T47D (cell line): ENCODE measurements around the gene GJB2.
"Not testable (repeated sequence)": the region's sequence is repeated elsewhere in the genome, so short reads cannot be mapped to it uniquely, and the experiment has no call there.

Source experiments
- DNase-seq, 2 experiments: peaks; one replicate each; pipeline versions ENCODE4 v3.0.0 to v3.0.0-alpha.2; 2011 to 2012; ENCODE audit warnings: low read depth in 1 of 2, low spot score in 1 of 2
- JUND ChIP-seq: IDR thresholded peaks from 2 replicates; pipeline ENCODE4 v1.6.1; 2012; ENCODE audit warnings: low read depth
- in situ Hi-C: cut with HindIII; loops from 2 replicates; pipeline ENCODE4 v1.10.0; 2016; ENCODE audit warnings: low sequenced_read_pairs, low pct_unique_long_range_greater_than_20kb

GJB2 gene

DNA sequence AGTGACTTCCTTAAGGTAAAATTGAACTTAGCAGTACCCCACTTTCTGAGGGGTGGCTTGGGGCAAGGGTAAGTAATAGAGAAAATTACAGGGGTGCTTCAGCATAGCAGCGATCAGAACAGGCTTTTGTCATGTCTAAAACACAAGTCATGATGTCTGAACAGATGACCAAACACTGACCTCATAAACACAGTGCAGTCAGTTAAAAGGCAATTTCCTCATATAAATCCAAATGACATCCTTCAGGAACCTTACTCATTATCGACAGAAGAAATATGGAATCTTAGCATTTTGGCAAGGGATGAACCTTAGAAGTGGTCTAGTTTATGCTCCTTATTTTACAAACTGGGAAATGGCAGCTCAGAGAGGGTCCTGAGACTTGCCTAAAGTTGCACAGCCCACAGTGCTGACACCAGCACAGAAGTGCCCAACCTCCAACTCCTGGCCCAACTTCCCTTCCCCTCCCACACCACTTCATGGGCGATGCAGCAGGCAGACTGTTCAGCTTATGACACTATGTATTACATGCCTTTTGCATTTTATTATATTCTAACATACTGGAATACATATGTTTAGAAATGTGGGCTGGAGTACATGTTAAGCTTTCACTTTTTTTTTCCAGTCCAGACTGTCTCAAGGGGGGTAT lies 35.5 kb downstream of the GJB2 start:
- in situ Hi-C loops, result no loop called here
- no peak for DNase-seq
- no peak for TF ChIP-seq JUND

GRCh38 chr13:20156702-20157101 lies 36.0 kb downstream of the GJB2 start:
- TF ChIP-seq JUND, result no peak
- in situ Hi-C loops, result no loop called here
- no peak for DNase-seq

GRCh38 chr13:20153290-20153689 lies 39.4 kb downstream of the GJB2 start:
- DNase-seq, in situ Hi-C loops: not testable (repeated sequence)

GRCh38 chr13:20151612-20152011 lies 41.1 kb downstream of the GJB2 start:
- no peak for DNase-seq
- no peak for TF ChIP-seq JUND
- in situ Hi-C loops, result no loop called here

- DNase-seq, result no peak
- in situ Hi-C loops, result no loop called here
- no peak for TF ChIP-seq JUND
Measured at GRCh38 chr13:20151016-20151415, 41.7 kb downstream of the GJB2 start.

DNA sequence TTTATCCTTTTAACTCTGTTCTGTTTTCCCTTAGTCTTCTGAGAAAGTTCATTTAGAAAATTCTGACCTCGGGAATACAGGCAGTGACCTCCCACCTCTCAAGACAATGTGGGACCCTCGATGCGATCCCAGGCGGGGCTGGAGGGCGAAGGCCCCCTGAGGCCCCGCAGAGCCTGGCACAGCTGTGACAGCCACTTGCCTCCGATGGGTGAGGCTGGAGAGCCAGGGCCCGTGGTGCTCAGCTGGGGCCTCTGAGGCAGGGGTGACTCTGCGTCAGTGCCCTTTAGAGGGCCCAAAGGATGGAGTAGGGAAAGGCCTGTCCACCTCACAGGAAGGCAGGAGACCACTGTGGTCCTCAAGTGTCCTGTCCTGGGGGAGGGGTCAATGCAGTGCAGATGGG lies 42.2 kb downstream of the GJB2 start:
- no peak for DNase-seq
- no peak for TF ChIP-seq JUND
- in situ Hi-C loops, result no loop called here

GRCh38 chr13:20149762-20150161 lies 43.0 kb downstream of the GJB2 start:
- in situ Hi-C loops, result no loop called here
- DNase-seq, result no peak
- no peak for TF ChIP-seq JUND

- no peak for TF ChIP-seq JUND
- no peak for DNase-seq
- in situ Hi-C loops, result no loop called here
Measured at GRCh38 chr13:20148501-20149183, 44.1 kb downstream of the GJB2 start.

GRCh38 chr13:20146381-20146780 lies 46.4 kb downstream of the GJB2 start:
- no peak for TF ChIP-seq JUND
- no peak for DNase-seq
- in situ Hi-C loops, result no loop called here

DNA sequence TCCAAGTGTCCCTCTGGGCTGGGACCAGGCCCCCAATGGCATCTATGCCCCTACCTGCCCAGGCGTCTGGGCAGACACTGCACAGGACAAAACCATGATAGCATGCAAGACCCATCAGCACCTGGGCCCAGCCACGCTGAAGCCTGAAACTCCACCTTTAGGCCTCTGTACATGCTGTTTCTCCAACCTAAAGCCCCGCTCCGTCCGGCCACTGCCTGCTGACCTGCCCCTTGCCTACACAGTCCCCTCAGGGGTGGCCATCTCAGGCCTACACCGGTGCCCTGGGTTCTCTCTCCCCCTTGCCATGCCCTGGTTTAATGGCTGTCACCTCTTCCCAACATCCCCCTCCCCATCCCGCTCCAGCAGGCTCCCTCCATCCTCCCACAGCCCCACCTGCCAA lies 47.2 kb downstream of the GJB2 start:
- in situ Hi-C loops, result no loop called here

DNA sequence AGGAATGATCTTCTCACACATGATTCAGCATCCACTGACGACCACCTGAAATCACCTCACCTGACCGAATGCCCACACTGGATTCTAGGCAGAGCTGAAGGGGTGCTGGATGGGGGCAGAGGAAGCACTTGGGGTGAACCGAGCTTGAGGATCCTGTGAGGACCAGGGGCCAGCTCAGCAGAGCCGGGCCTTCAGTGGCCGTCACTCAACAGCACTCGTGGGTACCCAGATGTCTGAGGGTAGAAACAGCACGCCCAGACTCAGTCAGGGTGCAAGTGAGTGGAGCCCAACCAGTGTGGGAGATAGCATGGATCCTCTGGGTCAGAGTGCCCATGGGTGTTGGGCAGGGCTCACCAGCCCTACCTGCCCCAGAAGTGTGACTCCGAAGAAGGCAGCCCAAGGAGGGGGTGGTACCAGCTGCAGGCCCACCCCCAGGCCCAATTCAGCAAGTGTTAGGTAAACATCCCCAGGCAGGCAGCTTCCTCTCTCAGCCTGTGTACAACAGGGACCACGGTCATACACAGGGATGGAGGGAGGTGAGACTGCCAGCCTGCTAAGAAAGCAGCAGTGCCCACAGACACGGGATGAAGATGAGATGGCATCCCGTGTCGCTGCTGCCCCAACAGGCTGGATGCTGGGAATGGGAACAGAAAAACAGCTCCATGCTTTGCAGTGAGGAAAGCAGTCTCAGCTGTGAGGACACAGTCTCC lies 48.4 kb downstream of the GJB2 start:
- DNase-seq, result no peak
- TF ChIP-seq JUND, result no peak
- in situ Hi-C loops, result no loop called here

More for the DNA sequence above, 47.2 kb downstream of the GJB2 start:
- DNase-seq, result no peak
- no peak for TF ChIP-seq JUND

DNA sequence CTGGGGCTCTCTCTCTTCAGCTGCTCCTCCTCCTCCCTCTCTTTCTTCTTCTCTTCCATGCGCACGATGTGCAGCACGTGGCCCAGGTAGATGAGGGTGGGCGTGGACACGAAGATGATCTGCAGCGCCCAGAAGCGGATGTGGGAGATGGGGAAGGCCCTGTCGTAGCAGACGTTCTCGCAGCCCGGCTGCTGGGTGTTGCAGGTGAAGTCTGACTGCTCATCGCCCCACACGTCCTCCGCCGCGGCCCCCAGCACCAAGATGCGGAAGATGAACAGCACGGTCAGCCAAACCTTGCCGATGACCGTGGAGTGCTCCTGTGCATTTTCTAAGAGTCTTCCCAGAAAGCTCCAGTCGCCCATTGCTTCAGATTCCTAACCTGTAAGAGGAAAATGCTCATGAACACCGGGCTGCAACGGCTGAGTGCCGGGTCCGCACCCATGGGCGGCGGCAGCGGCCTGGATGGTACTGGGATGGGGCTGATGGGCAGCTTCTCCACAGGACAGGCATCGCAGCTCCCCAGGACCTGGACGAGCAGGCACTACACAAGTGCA lies 49.7 kb downstream of the GJB2 start:
- no peak for TF ChIP-seq JUND
- no peak for DNase-seq
- in situ Hi-C loops, result no loop called here

- DNase-seq, result no peak
- in situ Hi-C loops, result no loop called here
- no peak for TF ChIP-seq JUND
Measured at GRCh38 chr13:20142023-20142926, 50.5 kb downstream of the GJB2 start.
